ENCODE data around the gene PDE4B.

The PDE4B gene

DNA sequence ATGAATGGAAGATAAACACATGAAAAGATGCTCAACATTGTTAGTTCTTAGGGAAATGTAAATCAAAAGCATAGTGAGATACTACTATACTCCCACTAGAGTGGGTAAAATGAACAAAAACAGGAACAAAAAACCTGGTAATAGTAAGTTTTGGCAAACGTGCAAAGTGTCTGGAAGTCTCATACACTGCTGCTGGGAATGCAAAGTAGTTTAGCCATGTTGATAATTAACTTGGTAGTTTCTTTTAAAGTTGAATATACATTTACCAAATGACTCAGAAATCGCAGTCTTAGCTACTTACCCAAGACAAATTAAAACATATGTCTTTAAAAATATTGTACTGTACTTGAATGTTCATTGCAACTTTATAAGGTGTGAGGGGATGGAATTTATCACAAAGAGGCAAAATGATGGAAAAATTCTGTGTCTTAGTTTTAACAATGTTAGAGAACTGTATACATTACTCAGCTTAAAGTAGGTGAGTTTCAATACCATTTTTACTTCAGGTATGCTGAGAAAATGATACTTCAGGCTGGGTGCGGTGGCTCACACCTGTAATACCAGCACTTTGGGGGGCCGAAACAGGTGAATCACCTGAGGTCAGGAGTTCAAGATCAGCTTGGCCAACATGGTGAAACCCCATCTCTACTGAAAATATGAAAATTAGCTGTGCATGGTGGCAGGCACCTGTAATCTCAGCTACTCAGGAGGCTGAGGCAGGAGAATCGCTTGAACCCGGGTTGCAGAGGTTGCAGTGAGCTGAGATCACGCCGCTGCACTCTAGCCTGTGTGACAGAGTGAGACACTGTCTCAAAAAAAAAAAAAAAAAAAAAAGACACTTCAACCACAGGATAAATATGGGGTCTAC lies 102.3 kb downstream of the PDE4B start:
- H2AFZ ChIP-seq (ENCODE audit: low read depth, low read length) = no peak overlapping the region
- H3K4me1 ChIP-seq (ENCODE audit: low read length) = peaks cover 41% of the 10 kb centered on the region
- peaks cover 4% of the 10 kb centered on the region for H3K36me3 ChIP-seq (replicated peaks; ENCODE audit: low read depth, low read length)
- peak overlapping the region; percentile 42 for H3K4me3 ChIP-seq (ENCODE audit: low read length)
- H3K9ac ChIP-seq (ENCODE audit: low read length) = peak overlapping the region; percentile 50; the same call in 1 of the 2 replicates
- peak overlapping the region; percentile 67 for H3K4me2 ChIP-seq (ENCODE audit: low read length)
- no peaks in the 10 kb centered on the region for H4K20me1 ChIP-seq (ENCODE audit: insufficient read depth, low read length)
- no peaks in the 10 kb centered on the region for H3K27me3 ChIP-seq (ENCODE audit: low read depth, low read length)
- H3K9me3 ChIP-seq (ENCODE audit: insufficient read depth, low read length) = 0 out of 2 replicates have a peak, but pooled peaks cover 4% of the 10 kb centered on the region
- no peak for TF ChIP-seq EZH2phosphoT487 (IDR thresholded peaks at IDR 0.05; ENCODE audit: low read depth)
- TF ChIP-seq, protein P1, sequence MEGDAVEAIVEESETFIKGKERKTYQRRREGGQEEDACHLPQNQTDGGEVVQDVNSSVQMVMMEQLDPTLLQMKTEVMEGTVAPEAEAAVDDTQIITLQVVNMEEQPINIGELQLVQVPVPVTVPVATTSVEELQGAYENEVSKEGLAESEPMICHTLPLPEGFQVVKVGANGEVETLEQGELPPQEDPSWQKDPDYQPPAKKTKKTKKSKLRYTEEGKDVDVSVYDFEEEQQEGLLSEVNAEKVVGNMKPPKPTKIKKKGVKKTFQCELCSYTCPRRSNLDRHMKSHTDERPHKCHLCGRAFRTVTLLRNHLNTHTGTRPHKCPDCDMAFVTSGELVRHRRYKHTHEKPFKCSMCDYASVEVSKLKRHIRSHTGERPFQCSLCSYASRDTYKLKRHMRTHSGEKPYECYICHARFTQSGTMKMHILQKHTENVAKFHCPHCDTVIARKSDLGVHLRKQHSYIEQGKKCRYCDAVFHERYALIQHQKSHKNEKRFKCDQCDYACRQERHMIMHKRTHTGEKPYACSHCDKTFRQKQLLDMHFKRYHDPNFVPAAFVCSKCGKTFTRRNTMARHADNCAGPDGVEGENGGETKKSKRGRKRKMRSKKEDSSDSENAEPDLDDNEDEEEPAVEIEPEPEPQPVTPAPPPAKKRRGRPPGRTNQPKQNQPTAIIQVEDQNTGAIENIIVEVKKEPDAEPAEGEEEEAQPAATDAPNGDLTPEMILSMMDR (IDR thresholded peaks at IDR 0.05; ENCODE audit: low read depth, low read length) = no peak
- H3K27ac ChIP-seq (ENCODE audit: low read length) = peak overlapping the region; percentile 100
- no peaks in the 10 kb centered on the region for H3K79me2 ChIP-seq (ENCODE audit: low read length)

DNA sequence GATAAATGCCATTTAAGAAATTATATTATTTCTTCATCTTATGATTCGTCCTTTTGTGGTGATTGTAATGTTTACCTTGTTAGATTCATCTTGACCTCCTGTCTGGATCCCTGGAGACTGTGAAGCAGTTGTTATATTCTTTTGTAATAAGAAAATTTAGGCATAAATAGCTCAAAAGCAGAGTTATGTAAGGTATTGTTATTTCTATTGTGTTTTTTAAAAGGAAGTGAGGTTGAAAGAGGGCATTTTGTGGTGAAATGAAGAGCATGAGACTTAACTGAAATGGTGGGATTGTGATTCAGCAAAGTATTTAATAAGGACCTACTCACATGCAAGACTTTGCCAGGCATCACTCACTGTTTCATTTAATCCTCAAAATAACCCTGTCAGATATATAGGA lies 104.0 kb downstream of the PDE4B start:
- Histone ChIP-seq H3K79me2 (ENCODE audit: low read length) (no peaks in the 10 kb centered on the region), H3K36me3 (replicated peaks; ENCODE audit: low read depth, low read length) (peaks cover 4% of the 10 kb centered on the region), H3K4me3 (ENCODE audit: low read length) (no peak overlapping the region), H3K9me3 (ENCODE audit: insufficient read depth, low read length) (0 out of 2 replicates have a peak, but pooled peaks cover 4% of the 10 kb centered on the region), H2AFZ (ENCODE audit: low read depth, low read length) (no peak overlapping the region), H3K9ac (ENCODE audit: low read length) (no peak overlapping the region), H3K27ac (ENCODE audit: low read length) (no peak overlapping the region), H4K20me1 (ENCODE audit: insufficient read depth, low read length) (no peaks in the 10 kb centered on the region), H3K4me1 (ENCODE audit: low read length) (peaks cover 32% of the 10 kb centered on the region), H3K27me3 (ENCODE audit: low read depth, low read length) (no peaks in the 10 kb centered on the region), H3K4me2 (ENCODE audit: low read length) (no peak overlapping the region)
- TF ChIP-seq, protein P1 (IDR thresholded peaks at IDR 0.05; ENCODE audit: low read depth, low read length) = no peak
- TF ChIP-seq EZH2phosphoT487 (IDR thresholded peaks at IDR 0.05; ENCODE audit: low read depth) = no peak

DNA sequence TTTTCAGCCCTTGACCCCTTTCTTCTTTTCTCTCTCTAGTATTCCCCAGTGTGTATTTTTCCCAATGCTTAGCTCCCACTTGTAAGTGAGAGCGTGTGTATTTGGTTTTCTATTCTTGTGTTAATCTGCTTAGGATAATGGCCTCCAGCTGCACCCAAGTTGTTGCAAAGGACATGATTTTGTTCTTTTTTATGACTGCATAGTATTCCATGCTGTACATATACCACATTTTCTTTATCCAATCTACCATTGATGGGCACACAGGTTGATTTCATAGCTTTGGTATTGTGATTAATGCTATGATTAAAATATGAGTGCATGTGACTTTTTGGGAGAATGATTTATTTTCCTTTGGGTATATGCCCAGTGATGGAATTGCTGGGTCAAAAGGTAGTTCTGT lies 104.8 kb downstream of the PDE4B start:
- Histone ChIP-seq H3K4me2 (ENCODE audit: low read length) (no peak overlapping the region), H3K27ac (ENCODE audit: low read length) (no peak overlapping the region), H3K4me1 (ENCODE audit: low read length) (peaks cover 32% of the 10 kb centered on the region), H3K36me3 (replicated peaks; ENCODE audit: low read depth, low read length) (peaks cover 4% of the 10 kb centered on the region), H3K27me3 (ENCODE audit: low read depth, low read length) (no peaks in the 10 kb centered on the region), H4K20me1 (ENCODE audit: insufficient read depth, low read length) (no peaks in the 10 kb centered on the region), H3K4me3 (ENCODE audit: low read length) (no peak overlapping the region), H3K9me3 (ENCODE audit: insufficient read depth, low read length) (0 out of 2 replicates have a peak, but pooled peaks cover 4% of the 10 kb centered on the region), H2AFZ (ENCODE audit: low read depth, low read length) (no peak overlapping the region), H3K79me2 (ENCODE audit: low read length) (no peaks in the 10 kb centered on the region), H3K9ac (ENCODE audit: low read length) (no peak overlapping the region)
- TF ChIP-seq, protein P1 (IDR thresholded peaks at IDR 0.05; ENCODE audit: low read depth, low read length) = no peak
- no peak for TF ChIP-seq EZH2phosphoT487 (IDR thresholded peaks at IDR 0.05; ENCODE audit: low read depth)

DNA sequence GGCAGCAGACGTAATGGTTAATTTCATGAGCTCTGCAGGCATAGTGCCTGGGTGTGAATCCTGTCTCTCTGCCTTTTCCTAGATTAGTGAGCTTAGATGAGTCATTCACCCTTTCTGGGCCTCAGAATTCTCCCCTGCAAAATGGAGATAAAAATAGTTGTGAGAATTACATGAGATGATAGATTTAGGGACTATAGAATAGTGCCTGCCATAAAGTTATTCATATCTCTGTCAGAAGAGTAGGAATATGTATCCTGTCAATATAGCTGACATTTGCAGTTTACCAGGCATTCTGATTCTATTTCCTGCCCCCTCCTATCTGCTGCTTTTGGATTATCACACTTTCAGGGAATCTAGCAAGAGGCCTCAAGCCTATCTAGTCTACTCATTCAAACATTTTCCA lies 112.0 kb downstream of the PDE4B start:
- Histone ChIP-seq H2AFZ (ENCODE audit: low read depth, low read length) (no peak overlapping the region), H3K4me2 (ENCODE audit: low read length) (no peak overlapping the region), H4K20me1 (ENCODE audit: insufficient read depth, low read length) (no peaks in the 10 kb centered on the region), H3K4me3 (ENCODE audit: low read length) (no peak overlapping the region), H3K4me1 (ENCODE audit: low read length) (peaks cover 14% of the 10 kb centered on the region), H3K27ac (ENCODE audit: low read length) (no peak overlapping the region), H3K79me2 (ENCODE audit: low read length) (no peaks in the 10 kb centered on the region), H3K9me3 (ENCODE audit: insufficient read depth, low read length) (no peaks in the 10 kb centered on the region), H3K9ac (ENCODE audit: low read length) (no peak overlapping the region), H3K27me3 (ENCODE audit: low read depth, low read length) (no peaks in the 10 kb centered on the region), H3K36me3 (replicated peaks; ENCODE audit: low read depth, low read length) (no peaks in the 10 kb centered on the region)
- no peak for TF ChIP-seq EZH2phosphoT487 (IDR thresholded peaks at IDR 0.05; ENCODE audit: low read depth)
- TF ChIP-seq, protein P1 (IDR thresholded peaks at IDR 0.05; ENCODE audit: low read depth, low read length) = no peak
